Activated CD4-positive, alpha-beta T cell treated with anti-CD3 and anti-CD28 coated beads for 36 hours (primary cell): Measurements from ENCODE around the gene PRSS36. TPM values are rescaled to one million over a fixed set of nuclear protein-coding genes. Genes with fewer than 3 reads are reported as not detected.

Experiments
- ATAC-seq: fragments of 200-7000 bp; cut with Tn5 transposase; one replicate; pipeline ENCODE4 v1.10.0; 2021; ENCODE audit warnings: mild to moderate bottlenecking, moderate library complexity
- CTCF ChIA-PET: fragments of 350-600 bp; sonication (Branson Sonifier 250); formaldehyde crosslinking; loops from one replicate; lab custom pipeline; 2021; ENCODE audit warnings: antibody characterized with exemption; lab: Charles Lee
- POLR2A ChIA-PET: fragments of 350-600 bp; sonication (Branson Sonifier 250); formaldehyde crosslinking; loops from one replicate; lab custom pipeline; 2021; ENCODE audit warnings: antibody characterized with exemption, inconsistent platforms; lab: Charles Lee
- DNase-seq: peaks from one replicate; pipeline ENCODE4 v3.0.0-alpha.2; 2020
- H3K27ac Mint-ChIP-seq: one replicate; pipeline ENCODE4 v1.8.0; 2021; ENCODE audit warnings: mixed read lengths
- H3K27me3 Mint-ChIP-seq: one replicate; pipeline ENCODE4 v1.8.0; 2021; ENCODE audit warnings: mixed read lengths
- H3K36me3 Mint-ChIP-seq: one replicate; pipeline ENCODE4 v1.8.0; 2021; ENCODE audit warnings: low read depth, mixed read lengths
- H3K4me1 Mint-ChIP-seq: one replicate; pipeline ENCODE4 v1.8.0; 2021; ENCODE audit warnings: mixed read lengths
- H3K4me3 Mint-ChIP-seq: one replicate; pipeline ENCODE4 v1.8.0; 2021; ENCODE audit warnings: mild to moderate bottlenecking, moderate library complexity, mixed read lengths
- H3K9me3 Mint-ChIP-seq: one replicate; pipeline ENCODE4 v1.8.0; 2021; ENCODE audit warnings: low read depth, mixed read lengths
- intact Hi-C, 2 experiments: fragments of 100-400 bp; cut with DNase I in 1 of 2; cut with micrococcal nuclease in 1 of 2; formaldehyde crosslinking; loops; one replicate each; pipeline versions ENCODE4 v1.14.2 to v1.15.1; 2022 to 2024; cut with DNase I, micrococcal nuclease
- total RNA-seq, 2 experiments: library from RNA; stranded (reverse); gene quantifications; one replicate each; pipeline ENCODE4 v1.2.3, GENCODE V29; 2021

Gene PRSS36
- total RNA-seq, 2 experiments from 2014 or later = 0.26 to 0.43 TPM

GRCh38 chr16:31134625-31135534 lies 15.0 kb downstream of the PRSS36 start:
- ChIA-PET POLR2A (no interaction called here), CTCF (no interaction called here)
- peaks cover 9% of the 10 kb centered on the region for H3K36me3 Mint-ChIP-seq
- H3K9me3 Mint-ChIP-seq = no peaks in the 10 kb centered on the region
- no peak for DNase-seq
- no peaks in the 10 kb centered on the region for H3K27me3 Mint-ChIP-seq
- no peak overlapping the region for H3K27ac Mint-ChIP-seq
- no peaks in the 10 kb centered on the region for H3K4me1 Mint-ChIP-seq
- no peak for ATAC-seq
- intact Hi-C loops = no loop called here
- no peak overlapping the region for H3K4me3 Mint-ChIP-seq

DNA sequence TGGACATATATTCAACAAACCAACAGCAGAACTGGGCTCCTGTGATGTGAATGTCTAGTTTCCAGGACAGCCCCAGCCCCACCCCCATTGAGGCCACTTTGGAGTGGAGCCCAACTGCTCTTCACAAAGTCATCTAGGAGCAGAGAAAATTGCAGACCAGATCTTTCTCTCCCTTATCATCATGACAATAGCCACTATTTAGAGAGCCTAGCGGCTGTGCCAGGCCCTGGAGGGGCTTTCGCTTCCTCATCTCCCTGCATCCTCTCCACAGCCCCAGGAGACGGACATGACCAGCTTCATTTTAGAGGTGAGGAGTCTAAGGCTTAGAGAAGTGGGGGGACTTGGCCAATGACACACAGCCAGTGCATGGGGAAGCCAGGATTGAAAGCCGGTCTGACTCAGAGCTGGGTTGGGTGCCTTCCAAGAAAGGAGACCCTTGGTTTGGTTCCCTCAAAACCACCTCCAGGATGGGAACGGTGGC lies 15.7 kb downstream of the PRSS36 start:
- no peak for ATAC-seq
- intact Hi-C loops = no loop called here
- peaks cover 9% of the 10 kb centered on the region for H3K36me3 Mint-ChIP-seq
- H3K4me1 Mint-ChIP-seq = no peaks in the 10 kb centered on the region
- CTCF ChIA-PET = no interaction called here
- DNase-seq = no peak
- no peaks in the 10 kb centered on the region for H3K9me3 Mint-ChIP-seq
- POLR2A ChIA-PET = interaction anchor here (0.6 kb wide), 1 partner anchor 42 kb away, joined by 3 read pairs; no protein-coding TSS in a partner anchor
- H3K27me3 Mint-ChIP-seq = no peaks in the 10 kb centered on the region
- H3K4me3 Mint-ChIP-seq = no peak overlapping the region
- no peak overlapping the region for H3K27ac Mint-ChIP-seq

DNA sequence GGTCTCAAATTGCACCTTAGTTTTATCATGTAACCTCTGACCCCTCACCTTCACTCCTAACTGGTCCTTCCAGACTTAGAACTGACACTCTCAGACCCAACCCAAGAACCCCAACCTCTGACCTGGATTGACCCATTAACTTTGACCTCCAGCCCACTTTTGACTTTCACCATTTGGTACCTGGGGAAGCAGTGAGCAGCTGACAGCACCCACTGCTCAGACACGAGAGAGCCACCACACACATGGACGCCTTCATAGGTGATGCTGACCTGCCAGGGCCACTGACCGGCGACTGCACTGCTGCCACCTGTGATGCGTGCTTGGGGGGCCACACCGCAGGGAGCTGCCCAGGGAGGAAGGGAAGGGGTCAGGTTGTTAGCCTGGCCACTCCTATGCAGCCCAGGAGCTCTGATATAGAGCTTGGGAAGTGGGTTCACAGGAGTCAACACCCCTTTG lies 16.8 kb downstream of the PRSS36 start:
- Mint-ChIP-seq H3K36me3 (peaks cover 9% of the 10 kb centered on the region), H3K4me1 (no peaks in the 10 kb centered on the region), H3K9me3 (no peaks in the 10 kb centered on the region), H3K27ac (no peak overlapping the region), H3K4me3 (no peak overlapping the region), H3K27me3 (no peaks in the 10 kb centered on the region)
- POLR2A ChIA-PET = no interaction called here
- DNase-seq (no peak), ATAC-seq (no peak)
- intact Hi-C loops = no loop called here
- CTCF ChIA-PET = interaction anchor here (1.2 kb wide), 1 partner anchor 9 kb away, joined by 7 read pairs; no protein-coding TSS in a partner anchor

GRCh38 chr16:31132303-31132979 lies 17.4 kb downstream of the PRSS36 start:
- H3K4me3 Mint-ChIP-seq = no peak overlapping the region
- intact Hi-C loops = no loop called here
- no peaks in the 10 kb centered on the region for H3K9me3 Mint-ChIP-seq
- H3K27ac Mint-ChIP-seq = no peak overlapping the region
- DNase-seq (no peak), ATAC-seq (peak; percentile 10)
- H3K27me3 Mint-ChIP-seq = no peaks in the 10 kb centered on the region
- peaks cover 14% of the 10 kb centered on the region for H3K36me3 Mint-ChIP-seq
- POLR2A ChIA-PET = no interaction called here
- H3K4me1 Mint-ChIP-seq = no peaks in the 10 kb centered on the region
- CTCF ChIA-PET = interaction anchor here (1.2 kb wide), 1 partner anchor 10 kb away, joined by 7 read pairs; no protein-coding TSS in a partner anchor

- intact Hi-C loops = no loop called here
- Mint-ChIP-seq H3K9me3 (no peaks in the 10 kb centered on the region), H3K4me1 (no peaks in the 10 kb centered on the region), H3K27ac (no peak overlapping the region), H3K27me3 (no peaks in the 10 kb centered on the region), H3K4me3 (no peak overlapping the region), H3K36me3 (peaks cover 15% of the 10 kb centered on the region)
- ChIA-PET CTCF (no interaction called here), POLR2A (interaction anchor here (0.5 kb wide), 1 partner anchor 17 kb away, joined by 5 read pairs; no protein-coding TSS in a partner anchor)
- ATAC-seq (peak; percentile 13), DNase-seq (no peak)
These were observed 18.0 kb downstream of the PRSS36 start for GRCh38 chr16:31131841-31132271.

- CTCF ChIA-PET = no interaction called here
- intact Hi-C loops = no loop called here
- ATAC-seq (no peak), DNase-seq (no peak)
- H3K27ac Mint-ChIP-seq = no peak overlapping the region
- H3K4me1 Mint-ChIP-seq = no peaks in the 10 kb centered on the region
- POLR2A ChIA-PET = interaction anchor here (0.5 kb wide), 1 partner anchor 16 kb away, joined by 5 read pairs; no protein-coding TSS in a partner anchor
- no peak overlapping the region for H3K4me3 Mint-ChIP-seq
- no peaks in the 10 kb centered on the region for H3K9me3 Mint-ChIP-seq
- no peaks in the 10 kb centered on the region for H3K27me3 Mint-ChIP-seq
- H3K36me3 Mint-ChIP-seq = peaks cover 15% of the 10 kb centered on the region
These were observed 18.4 kb downstream of the PRSS36 start for GRCh38 chr16:31131416-31131815.

DNA sequence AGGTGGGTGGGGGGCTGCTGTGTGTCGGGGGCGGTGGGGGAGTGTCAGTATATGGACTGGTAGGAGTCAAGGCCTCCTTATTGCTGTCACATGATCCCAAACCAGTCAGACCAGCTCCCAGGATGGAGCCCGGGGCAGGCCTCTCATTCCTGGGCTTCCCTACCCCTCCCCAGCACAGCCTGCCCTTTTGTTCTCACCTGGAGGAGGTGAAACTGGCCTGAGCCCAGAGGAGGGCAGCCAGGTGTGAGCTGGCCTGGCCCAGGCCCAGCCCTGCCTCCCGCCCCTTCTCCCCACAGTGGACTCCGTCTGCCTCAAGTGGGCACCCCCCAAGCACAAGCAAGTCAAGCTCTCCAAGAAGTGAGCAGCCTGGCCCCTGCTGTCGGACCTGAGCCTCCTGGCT lies 19.0 kb downstream of the PRSS36 start:
- POLR2A ChIA-PET = no interaction called here

GRCh38 chr16:31130336-31130891 lies 19.5 kb downstream of the PRSS36 start:
- Mint-ChIP-seq H3K27me3 (no peaks in the 10 kb centered on the region), H3K9me3 (no peaks in the 10 kb centered on the region), H3K4me1 (no peaks in the 10 kb centered on the region), H3K27ac (no peak overlapping the region), H3K36me3 (peaks cover 22% of the 10 kb centered on the region), H3K4me3 (no peak overlapping the region)
- intact Hi-C loops = no loop called here
- POLR2A ChIA-PET = no interaction called here
- ATAC-seq (no peak), DNase-seq (no peak)
- CTCF ChIA-PET = interaction anchor here (0.6 to 3.1 kb wide), 2 partner anchors 12 to 316 kb away, joined by 3 to 10 read pairs; no protein-coding TSS in a partner anchor

More for the DNA sequence above, 19.0 kb downstream of the PRSS36 start:
- Mint-ChIP-seq H3K36me3 (peaks cover 18% of the 10 kb centered on the region), H3K9me3 (no peaks in the 10 kb centered on the region), H3K27me3 (no peaks in the 10 kb centered on the region), H3K4me1 (no peaks in the 10 kb centered on the region), H3K4me3 (no peak overlapping the region), H3K27ac (no peak overlapping the region)
- DNase-seq = no peak
- ATAC-seq = no peak
- intact Hi-C loops = no loop called here
- CTCF ChIA-PET = interaction anchor here (0.6 to 3.1 kb wide), 2 partner anchors 11 to 315 kb away, joined by 3 to 10 read pairs; no protein-coding TSS in a partner anchor

DNA sequence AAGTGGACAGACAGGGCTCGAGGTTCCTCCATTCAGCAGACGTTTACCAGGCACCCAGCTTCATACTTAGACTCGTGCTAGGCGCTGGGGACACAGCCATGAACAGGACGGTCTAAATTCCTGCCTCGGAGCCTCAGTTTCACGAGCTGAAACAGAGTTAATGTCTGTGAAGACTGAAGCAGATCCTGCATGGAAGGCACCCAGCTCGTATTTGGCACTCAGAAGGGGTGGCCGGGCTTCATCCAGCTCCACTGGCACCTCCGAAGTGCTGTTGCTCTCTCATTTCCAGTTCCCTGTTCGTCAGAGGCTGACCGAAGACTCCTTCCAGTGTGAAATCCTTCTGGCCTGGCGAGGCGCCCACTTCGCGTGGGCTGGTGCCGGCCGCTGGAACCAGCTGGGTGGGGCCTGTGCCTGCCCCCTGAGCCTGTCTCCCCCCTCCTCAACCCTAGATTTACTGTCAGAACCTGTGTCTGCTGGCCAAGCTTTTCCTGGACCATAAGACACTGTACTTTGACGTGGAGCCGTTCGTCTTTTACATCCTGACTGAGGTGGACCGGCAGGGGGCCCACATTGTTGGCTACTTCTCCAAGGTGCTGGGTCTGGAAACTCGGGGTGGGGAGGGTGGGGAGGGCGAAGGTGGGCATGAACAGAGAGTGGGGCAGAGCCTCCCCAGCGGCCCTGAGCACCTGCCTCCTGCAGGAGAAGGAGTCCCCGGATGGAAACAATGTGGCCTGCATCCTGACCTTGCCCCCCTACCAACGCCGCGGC lies 20.1 kb downstream of the PRSS36 start:
- Mint-ChIP-seq H3K4me1 (no peaks in the 10 kb centered on the region), H3K27ac (no peak overlapping the region), H3K36me3 (peaks cover 23% of the 10 kb centered on the region), H3K4me3 (no peak overlapping the region), H3K9me3 (no peaks in the 10 kb centered on the region), H3K27me3 (no peaks in the 10 kb centered on the region)
- DNase-seq (no peak), ATAC-seq (no peak)
- ChIA-PET POLR2A (interaction anchor here (0.6 to 1.6 kb wide), 3 partner anchors 8 to 144 kb away, joined by 3 to 6 read pairs (median 3); no protein-coding TSS in a partner anchor), CTCF (interaction anchor here (3.1 kb wide), 1 partner anchor 12 kb away, joined by 10 read pairs; no protein-coding TSS in a partner anchor)
- intact Hi-C loops = no loop called here

- POLR2A ChIA-PET = interaction anchor here (0.9 to 1.6 kb wide), 2 partner anchors 8 to 13 kb away, joined by 3 to 6 read pairs; no protein-coding TSS in a partner anchor
- intact Hi-C loops = no loop called here
- no peak overlapping the region for H3K4me3 Mint-ChIP-seq
- peaks cover 28% of the 10 kb centered on the region for H3K36me3 Mint-ChIP-seq
- no peaks in the 10 kb centered on the region for H3K27me3 Mint-ChIP-seq
- H3K27ac Mint-ChIP-seq = peak overlapping the region; percentile 2
- CTCF ChIA-PET = interaction anchor here (3.1 kb wide), 1 partner anchor 13 kb away, joined by 10 read pairs; no protein-coding TSS in a partner anchor
- DNase-seq = no peak
- ATAC-seq = no peak
- no peaks in the 10 kb centered on the region for H3K4me1 Mint-ChIP-seq
- no peaks in the 10 kb centered on the region for H3K9me3 Mint-ChIP-seq
These were observed 20.9 kb downstream of the PRSS36 start for GRCh38 chr16:31128711-31129567.
